T-helper 1 cell treated with Interleukin-12 subunit alpha and Interleukin-12 subunit beta and Interleukin-4 antibody, amounts not matched to agents 30 ng/mL and 1 ng/mL, for 36 hours (primary cell): ENCODE results near the gene ZNF221. TPM values are rescaled to one million over a fixed set of nuclear protein-coding genes. Genes with fewer than 3 reads are reported as not detected.
"Not testable (repeated sequence)": the region's sequence is repeated elsewhere in the genome, so short reads cannot be mapped to it uniquely, and the experiment has no call there.

Experiments used
- intact Hi-C: fragments of 100-400 bp; cut with micrococcal nuclease; formaldehyde crosslinking; loops from one replicate; pipeline ENCODE4 v1.15.1; 2024
- total RNA-seq: library from RNA; stranded (reverse); gene quantifications from 2 replicates; pipeline ENCODE4 v1.2.3, GENCODE V29; 2022

Gene ZNF221
- 0.61 and 0.76 TPM in 2 replicates for total RNA-seq

DNA sequence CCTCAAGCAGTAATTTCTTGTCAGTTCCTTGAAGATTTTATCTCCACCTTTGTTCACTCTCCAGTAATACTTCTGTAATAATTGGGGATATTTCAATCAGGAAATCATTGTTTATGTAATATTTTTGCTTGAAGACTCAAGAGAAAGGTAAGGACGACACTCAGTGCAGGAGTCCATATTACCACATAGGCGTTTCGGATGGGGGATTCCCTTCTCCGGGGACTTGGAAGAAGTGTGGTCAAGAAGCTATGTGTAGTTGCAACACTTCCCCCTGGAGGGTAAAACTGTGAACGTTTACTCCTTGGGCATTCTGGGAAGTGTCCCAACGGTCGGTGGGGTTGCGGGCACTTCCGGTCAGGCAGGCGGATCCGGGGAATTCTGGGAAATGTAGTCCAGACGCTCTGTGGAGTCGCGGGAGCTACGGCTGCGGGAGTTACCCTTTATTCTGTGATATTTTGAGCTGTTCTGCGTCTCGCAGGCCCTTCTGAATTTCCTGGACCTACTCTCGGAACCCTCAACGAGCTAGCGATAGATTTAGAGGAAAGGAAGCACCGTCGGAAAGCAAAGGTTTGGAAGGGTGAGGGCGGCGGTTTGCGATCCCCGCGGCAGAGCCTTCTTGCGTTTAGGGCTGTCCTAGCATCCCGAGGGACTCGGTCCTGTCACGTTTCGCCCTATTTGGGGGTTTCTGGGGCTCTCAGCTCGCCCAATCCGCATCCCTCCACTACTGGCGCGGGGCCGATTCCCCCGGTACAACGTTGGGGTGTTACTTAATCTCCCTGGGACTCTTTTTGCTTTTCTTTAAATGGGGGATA is at the start of gene ZNF221:
Gene ZNF221, plus strand, starts transcription at position 395 of the 812 bp plus-strand sequence. CDS start 11,499 bp downstream, outside the sequence.
- intact Hi-C loops = loop anchor here (1.0 to 2.0 kb wide), 8 partner anchors 16 to 549 kb away; partner anchors contain the start of genes ZNF155, ZNF180, ZNF222 and ZNF227

- intact Hi-C loops = loop anchor here (1.0 to 2.0 kb wide), 5 partner anchors 34 to 193 kb away; partner anchors contain the start of genes ZNF221, ZNF224, ZNF230 and ZNF283
Observed at GRCh38 chr19:43901395-43902390, 49.3 kb upstream of the ZNF221 start.

DNA sequence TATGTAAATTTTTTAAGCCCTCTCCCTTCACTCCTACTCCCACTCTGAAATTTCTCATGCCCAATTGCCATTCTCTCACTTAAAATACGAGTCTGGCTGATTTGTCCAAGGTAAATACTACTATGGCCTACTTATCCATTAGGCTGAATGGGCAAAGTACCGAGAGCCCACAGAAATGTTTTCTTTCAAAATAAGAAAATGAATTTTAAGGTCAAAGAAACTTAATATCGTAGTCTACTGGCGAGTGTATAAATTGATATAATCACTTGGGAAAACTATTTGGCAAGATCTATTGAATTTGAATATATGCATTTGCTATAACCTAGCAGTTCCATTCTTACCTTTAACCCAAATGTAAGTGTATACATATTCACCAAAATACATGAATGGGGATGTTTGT is 48.6 kb upstream of the ZNF221 start:
- intact Hi-C loops = no loop called here

DNA sequence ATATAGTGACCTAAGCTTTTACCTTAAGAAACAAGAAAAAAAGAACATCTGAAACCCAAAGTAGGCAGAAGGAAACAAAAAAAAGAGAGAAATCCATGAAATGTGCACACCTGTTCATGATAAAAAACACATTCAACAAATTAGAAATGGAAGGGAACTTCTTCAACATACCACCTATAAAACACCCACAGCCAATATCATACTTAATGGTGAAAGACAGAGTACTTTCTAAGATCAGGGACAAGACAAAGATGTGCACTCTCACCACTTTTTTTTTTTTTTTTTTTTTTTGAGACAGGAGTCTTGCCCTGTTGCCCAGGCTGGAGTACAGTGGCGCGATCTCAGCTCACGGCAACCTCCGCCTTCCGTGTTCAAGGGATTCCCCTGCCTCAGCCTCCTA is 45.1 kb upstream of the ZNF221 start:
- intact Hi-C loops = no loop called here

DNA sequence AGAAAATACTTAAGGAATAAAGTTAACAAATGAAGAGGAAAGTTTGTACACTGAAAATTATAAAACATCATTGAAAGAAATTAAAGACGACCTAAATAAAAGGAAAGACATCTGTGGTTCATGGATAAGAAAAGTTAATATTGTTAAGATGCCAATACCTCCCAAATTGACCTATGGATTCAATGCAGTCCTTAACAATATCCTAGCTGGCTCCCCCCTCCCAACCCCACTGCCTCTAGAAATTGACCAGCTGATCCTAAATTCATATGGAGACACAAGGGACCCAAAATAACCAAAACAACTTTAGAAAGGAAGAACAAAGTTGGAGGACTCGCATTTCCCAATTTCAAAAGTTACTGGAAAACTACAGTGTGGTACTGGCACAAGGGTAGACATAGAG is 44.3 kb upstream of the ZNF221 start:
- intact Hi-C loops = no loop called here

DNA sequence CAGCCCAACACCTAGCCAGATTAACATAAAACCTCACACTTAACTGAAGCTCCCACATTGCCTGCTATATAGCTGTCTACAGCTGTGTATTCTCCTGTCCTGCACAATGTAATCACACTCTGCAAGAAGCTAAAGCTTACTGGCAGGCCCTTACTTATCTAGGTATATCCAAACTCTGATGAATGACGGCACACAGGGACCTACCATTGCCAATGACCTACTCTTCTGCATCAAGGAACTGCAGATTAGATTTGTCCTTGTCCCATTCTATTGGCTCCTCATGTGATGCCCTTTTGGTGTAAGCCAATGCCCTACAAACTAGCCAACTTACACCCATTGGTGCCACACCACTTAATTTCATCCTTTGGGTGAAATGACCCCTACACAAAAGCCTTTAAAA is 42.4 kb upstream of the ZNF221 start:
- intact Hi-C loops = no loop called here

GRCh38 chr19:43910884-43911283 is 40.1 kb upstream of the ZNF221 start:
- intact Hi-C loops = no loop called here

- intact Hi-C loops = no loop called here
Observed at GRCh38 chr19:43913383-43913782, 37.6 kb upstream of the ZNF221 start.

DNA sequence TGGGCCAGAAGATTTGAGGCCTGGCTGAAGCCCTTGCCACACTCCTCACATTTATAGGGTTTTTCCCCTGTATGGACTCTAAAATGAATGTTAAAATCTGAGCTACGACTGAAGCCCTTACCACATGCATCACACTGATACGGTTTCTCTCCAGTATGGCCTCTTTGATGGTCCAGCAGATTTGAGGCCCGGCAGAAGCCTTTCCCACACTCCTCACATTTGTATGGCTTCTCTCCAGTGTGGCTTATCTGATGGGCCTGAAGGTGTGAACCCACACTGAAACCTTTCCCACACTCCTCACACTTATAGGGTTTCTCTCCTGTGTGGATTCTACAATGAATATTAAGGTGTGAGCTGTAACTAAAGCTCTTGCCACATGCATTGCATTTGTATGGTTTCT is 37.0 kb upstream of the ZNF221 start:
- intact Hi-C loops = no loop called here

- intact Hi-C loops = loop anchor here (5.0 kb wide), 1 partner anchor 502 kb away; no protein-coding TSS in a partner anchor
Observed at GRCh38 chr19:43923875-43924274, 27.2 kb upstream of the ZNF221 start.

DNA sequence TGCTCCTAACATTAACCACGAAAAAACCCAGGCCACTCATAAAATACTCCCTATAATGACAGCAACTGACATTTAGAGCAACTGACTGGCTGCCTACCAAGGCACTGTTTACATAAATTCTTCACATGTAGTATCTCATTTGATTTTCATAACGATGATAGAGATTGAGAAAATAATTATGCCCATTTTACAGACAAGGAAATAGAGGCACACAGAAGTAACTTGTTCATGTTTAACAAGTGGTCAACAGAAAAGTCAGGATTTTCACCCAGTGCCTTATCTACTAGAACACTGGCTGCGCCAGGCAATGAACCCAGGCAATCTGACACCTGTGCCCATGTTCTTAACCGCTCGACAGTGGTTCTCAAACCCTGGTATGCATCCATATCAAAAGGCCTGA is 22.2 kb upstream of the ZNF221 start:
- intact Hi-C loops = no loop called here

DNA sequence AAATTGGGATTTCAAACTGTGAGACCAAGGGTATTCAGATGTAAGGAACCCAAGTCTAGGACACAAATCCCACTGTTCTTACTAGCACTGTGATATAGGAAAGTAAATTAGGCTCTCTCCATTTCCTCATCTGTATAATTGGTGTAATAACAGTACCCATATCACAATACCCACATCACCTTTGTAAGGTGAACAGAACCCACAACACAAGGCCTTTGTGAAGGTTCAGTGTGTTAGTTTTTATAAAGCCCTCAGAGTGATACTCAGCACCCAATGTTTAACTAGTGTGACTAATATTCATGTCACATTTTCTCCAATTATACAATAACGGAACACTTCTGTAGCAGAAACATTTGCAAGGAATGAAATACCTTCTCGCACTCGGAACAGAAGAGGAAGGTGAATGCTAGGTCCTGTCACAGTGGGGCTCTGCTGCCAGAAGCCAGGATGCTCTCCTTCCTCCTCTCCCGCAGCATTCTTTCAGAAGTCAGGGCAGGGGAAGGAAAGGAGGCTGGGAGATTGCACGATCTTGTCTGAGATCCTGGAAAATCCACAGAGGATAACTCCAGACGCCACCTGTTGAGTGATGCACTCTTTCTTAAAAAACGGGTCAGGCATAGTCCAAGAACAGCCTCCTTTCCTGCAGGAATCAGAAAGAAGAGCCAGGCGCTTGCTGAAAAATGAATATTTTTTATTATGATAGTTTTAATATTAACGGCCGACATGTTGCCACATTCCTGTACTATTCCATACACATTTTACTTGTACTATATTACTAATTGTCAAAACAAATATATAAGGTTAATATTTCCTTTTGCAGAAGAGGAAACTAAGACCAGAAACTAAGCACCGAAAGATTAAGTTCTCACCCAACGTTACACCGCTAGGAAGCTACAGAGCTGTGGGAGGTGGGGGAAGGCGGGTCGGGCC is 16.7 kb upstream of the ZNF221 start:
- intact Hi-C loops = loop anchor here (2.0 to 10.0 kb wide), 3 partner anchors 178 to 950 kb away; partner anchors contain the start of genes ZNF225 and ZNF227

- intact Hi-C loops = loop anchor here (1.0 to 10.0 kb wide), 14 partner anchors 16 to 950 kb away; partner anchors contain the start of genes ZNF155, ZNF180, ZNF221 and ZNF222
Observed at GRCh38 chr19:43934985-43935708, 15.9 kb upstream of the ZNF221 start, which contains the start of gene ZNF45. TSS of gene ZNF45 (minus strand) at chr19:43935282. CDS start at chr19:43922185, 13,097 bp downstream.

DNA sequence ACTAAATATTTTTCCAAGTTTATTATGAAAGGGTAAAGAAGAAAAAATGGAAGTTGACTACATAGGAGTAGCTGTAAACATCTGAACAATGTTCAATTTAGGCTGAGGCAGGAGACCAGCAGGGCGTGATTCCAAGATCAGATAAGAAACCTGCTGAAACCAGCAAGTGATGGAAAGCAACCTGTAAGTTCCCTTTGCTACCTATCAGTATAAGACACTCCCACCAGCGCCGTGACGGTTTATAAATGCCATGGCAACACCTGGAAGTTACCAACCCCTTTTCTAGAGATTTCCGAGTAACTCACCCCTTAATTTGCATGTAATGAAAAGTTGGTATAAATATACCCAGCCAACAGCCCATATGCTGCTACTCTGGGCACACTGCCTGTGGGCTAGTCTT is 14.8 kb upstream of the ZNF221 start:
- intact Hi-C loops = loop anchor here (10.0 kb wide), 1 partner anchor 949 kb away; no protein-coding TSS in a partner anchor

DNA sequence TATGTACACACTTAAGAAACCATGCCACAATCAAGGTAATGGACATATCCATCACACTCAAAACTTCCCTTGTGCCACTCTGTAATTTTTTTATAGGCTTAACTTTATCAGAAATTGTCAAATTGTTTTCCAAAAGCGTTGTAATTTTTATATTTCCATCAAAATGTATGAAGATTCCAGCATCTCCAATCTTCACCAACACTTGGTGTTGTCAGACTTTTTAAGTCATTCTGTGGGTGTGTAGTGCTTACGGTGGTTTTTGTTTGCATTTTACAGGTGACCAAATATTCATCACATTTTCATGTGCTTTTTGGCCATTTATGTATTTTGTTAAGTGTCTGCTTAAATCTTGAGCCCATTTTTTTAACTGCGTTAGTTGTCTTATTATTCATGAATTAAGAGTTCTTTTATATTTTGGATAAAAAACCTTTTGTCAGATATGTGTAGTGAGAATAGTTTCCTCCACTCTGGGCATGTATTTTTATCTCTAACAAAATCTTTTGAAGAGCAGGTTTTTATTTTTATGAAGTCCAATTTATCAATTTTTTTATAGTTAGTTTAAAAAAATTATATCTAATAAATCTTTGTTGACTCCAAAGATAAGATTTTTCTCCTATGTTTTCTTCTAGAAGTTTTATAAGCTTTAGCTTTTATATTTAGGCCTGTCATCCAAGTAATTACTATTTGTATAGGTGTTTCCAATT is 11.3 kb upstream of the ZNF221 start:
- intact Hi-C loops = loop anchor here (10.0 kb wide), 1 partner anchor 945 kb away; no protein-coding TSS in a partner anchor

DNA sequence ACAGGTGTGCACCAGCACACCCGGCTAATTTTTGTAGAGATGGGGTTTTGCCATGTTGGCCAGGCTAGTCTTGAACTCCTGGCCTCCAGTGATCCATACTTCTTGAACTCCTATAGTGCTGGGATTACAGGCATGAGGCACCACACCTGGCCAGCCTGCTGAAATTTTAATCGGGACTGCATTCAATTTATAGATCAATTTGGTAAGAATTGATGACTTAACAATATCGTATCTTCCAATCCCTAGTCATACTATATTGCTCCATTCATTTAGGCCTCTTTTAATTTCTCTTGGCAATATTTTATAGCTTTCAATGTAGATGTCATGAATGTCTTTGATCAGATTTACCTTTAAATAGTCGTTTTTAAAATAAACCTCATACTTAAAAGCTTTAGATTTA is 10.3 kb upstream of the ZNF221 start:
- intact Hi-C loops = no loop called here

DNA sequence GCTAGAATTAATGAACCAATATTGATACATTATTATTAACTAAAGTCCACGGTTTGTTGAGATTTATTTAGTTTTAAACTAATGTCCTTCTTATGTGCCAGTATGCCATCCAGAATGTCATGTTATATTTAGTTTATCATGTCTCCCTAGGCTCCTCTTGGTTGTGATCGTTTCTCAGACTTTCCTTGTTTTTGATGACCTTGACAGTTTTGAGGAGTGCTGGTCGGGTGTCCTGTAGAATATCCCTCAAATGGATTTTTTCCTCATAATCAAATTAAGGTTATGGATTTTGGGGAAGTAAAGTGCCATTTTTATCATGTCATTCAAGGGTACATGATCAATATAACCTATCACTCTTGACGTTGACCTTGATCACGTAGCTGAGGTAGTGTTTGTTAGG is 9.8 kb upstream of the ZNF221 start:
- intact Hi-C loops = no loop called here

- intact Hi-C loops = not testable (repeated sequence)
Observed at GRCh38 chr19:43947412-43947811, 3.6 kb upstream of the ZNF221 start.

- intact Hi-C loops = loop anchor here (2.0 kb wide), 1 partner anchor 49 kb away; no protein-coding TSS in a partner anchor
Observed at GRCh38 chr19:43949803-43950202, 1.2 kb upstream of the ZNF221 start.
